Ovary (tissue), 9 donors: Measurements from ENCODE around the gene CRTAC1. TPM values are rescaled to one million over a fixed set of nuclear protein-coding genes. Genes with fewer than 3 reads are reported as not detected.

Experiments
- DNase-seq, 5 donors: peaks; one replicate each; pipeline ENCODE4 v3.0.0-alpha.2; 2019 to 2020
- H3K27ac ChIP-seq, 2 donors: fragments of 200-600 bp; one replicate each; pipeline versions ENCODE4 v1.5.1 to v1.8.0; 2019 to 2022
- H3K27me3 ChIP-seq: fragments of 200-600 bp; one replicate; pipeline ENCODE4 v1.8.0; 2022
- H3K36me3 ChIP-seq: fragments of 200-600 bp; sonication (generic); one replicate; pipeline ENCODE4 v1.5.1; 2019
- H3K4me1 ChIP-seq: one replicate; pipeline ENCODE4 v1.8.1; 2013; ENCODE audit warnings: mild to moderate bottlenecking, moderate library complexity; ENCODE audit not compliant: insufficient read depth
- H3K4me3 ChIP-seq: fragments of 200-600 bp; sonication (generic); one replicate; pipeline ENCODE4 v1.5.1; 2017
- H3K9me3 ChIP-seq, 2 donors: fragments of 200-600 bp in 1 of 2; sonication (generic) in 1 of 2; one replicate each; pipeline versions ENCODE4 v1.5.1 to v1.8.1; 2013 to 2019; ENCODE audit warnings: mild to moderate bottlenecking in 1 of 2, moderate library complexity in 1 of 2
- EP300 ChIP-seq: sonication (generic); formaldehyde crosslinking; IDR thresholded peaks from one replicate; pipeline ENCODE4 v1.6.1; 2017; ENCODE audit warnings: antibody characterized with exemption
- POLR2A ChIP-seq: fragments of 450-650 bp; IDR thresholded peaks from one replicate; pipeline ENCODE4 v1.6.1; 2017; ENCODE audit warnings: antibody characterized with exemption, mild to moderate bottlenecking, moderate library complexity
- WGBS, 3 donors: extraction: QIAGEN DNeasy Blood & Tissue Kit in 1 of 3; methylation state at CpG; one replicate each; pipeline versions ENCODE4 v1.1.5 to v1.1.7; 2013 to 2017; 5-methylcytosine and 5-hydroxymethylcytosine counted together
- intact Hi-C, 4 donors: fragments of 100-400 bp; cut with DNase I; formaldehyde crosslinking; loops; one replicate each; pipeline versions ENCODE4 v1.11.0 to v1.15.1; 2022 to 2023
- polyA plus RNA-seq, 2 donors: library from polyadenylated mRNA; stranded (reverse); fragments of 200-250 nt in 1 of 2; fragments of 350-450 nt in 1 of 2; fragmentation: Illumina TruSeq in 1 of 2; extraction: RNeasy Lipid Tissue Mini Kit (QIAGEN cat#74804) in 1 of 2; gene quantifications; one replicate each; pipeline ENCODE4 v1.2.3, GENCODE V29; 2013 to 2014
- total RNA-seq, 7 donors: library from RNA; depleted of rRNA in 2 of 7; stranded (reverse); fragments of >200 nt in 2 of 7; fragmentation: NEBNext Ultra II Directional in 3 of 7; extraction: Animal tissue kit (Norgen Biotek cat#: 25700) in 3 of 7; gene quantifications; one replicate each; pipeline versions ENCODE4 v1.1.0 to v1.2.4, GENCODE V29; 2016 to 2023
- TF ChIP-seq, protein P1 (sequence below), 3 donors: fragments of 450-650 bp in 2 of 3; fragments of 200-600 bp in 1 of 3; IDR thresholded peaks; one replicate each; pipeline versions ENCODE4 v1.5.1 to v1.8.0; 2016 to 2022; ENCODE audit warnings: antibody characterized with exemption in 3 of 3, mild to moderate bottlenecking in 1 of 3
- donor health status: DM: no; HTN: no; CAD: no; lungs with moderate emphysema.
- donor health status: DM: no; HTN: no; CAD: no.
- donor health status: Bipolar disorder and iron deficiency.
- donor health status: DM: yes; HTN: yes; CAD: no.
- donor health status: DM: no; HTN: no; CAD: no.
- donor health status: DM: yes; HTN: yes; CAD: no.

CRTAC1 gene
- total and polyA plus RNA-seq, 9 donors, result 0.13 to 19.5 (median 1.6) TPM

DNA sequence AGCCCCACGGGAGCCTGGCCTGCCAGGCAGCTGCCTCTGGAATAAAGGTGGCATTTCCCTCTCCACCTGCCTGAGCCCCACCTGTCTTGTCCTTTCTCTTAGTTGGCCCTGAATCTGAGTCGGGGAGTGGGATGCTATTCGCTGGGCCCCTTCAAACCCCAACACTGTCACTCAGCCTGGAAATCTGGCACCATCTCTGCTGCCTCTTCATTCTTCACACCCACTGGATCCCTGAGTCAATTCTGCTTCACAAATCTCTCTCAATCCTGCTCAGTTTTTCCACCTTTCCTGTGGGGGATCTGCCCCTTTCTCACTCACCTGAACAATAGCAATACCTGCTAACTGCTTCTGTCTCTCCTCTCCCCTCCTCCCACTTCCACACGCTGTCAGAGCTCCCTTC is 10.6 kb downstream of the CRTAC1 start:
- DNase-seq, result no peak
- TF ChIP-seq, protein P1, sequence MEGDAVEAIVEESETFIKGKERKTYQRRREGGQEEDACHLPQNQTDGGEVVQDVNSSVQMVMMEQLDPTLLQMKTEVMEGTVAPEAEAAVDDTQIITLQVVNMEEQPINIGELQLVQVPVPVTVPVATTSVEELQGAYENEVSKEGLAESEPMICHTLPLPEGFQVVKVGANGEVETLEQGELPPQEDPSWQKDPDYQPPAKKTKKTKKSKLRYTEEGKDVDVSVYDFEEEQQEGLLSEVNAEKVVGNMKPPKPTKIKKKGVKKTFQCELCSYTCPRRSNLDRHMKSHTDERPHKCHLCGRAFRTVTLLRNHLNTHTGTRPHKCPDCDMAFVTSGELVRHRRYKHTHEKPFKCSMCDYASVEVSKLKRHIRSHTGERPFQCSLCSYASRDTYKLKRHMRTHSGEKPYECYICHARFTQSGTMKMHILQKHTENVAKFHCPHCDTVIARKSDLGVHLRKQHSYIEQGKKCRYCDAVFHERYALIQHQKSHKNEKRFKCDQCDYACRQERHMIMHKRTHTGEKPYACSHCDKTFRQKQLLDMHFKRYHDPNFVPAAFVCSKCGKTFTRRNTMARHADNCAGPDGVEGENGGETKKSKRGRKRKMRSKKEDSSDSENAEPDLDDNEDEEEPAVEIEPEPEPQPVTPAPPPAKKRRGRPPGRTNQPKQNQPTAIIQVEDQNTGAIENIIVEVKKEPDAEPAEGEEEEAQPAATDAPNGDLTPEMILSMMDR (IDR thresholded peaks at IDR 0.05), result no peak
- TF ChIP-seq EP300, result no peak
- TF ChIP-seq POLR2A, result no peak
- H3K36me3 ChIP-seq, result no peaks in the 10 kb centered on the region
- intact Hi-C loops, result no loop called here
- H3K27ac ChIP-seq, result no peak overlapping the region
- no peaks in the 10 kb centered on the region for H3K27me3 ChIP-seq
- no peaks in the 10 kb centered on the region for H3K9me3 ChIP-seq
- WGBS, 3 donors, result 45 to 50% (median 49%) methylated on average over 4 of the region's 4 CpGs
- H3K4me1 ChIP-seq, result no peaks in the 10 kb centered on the region
- H3K4me3 ChIP-seq, result no peak overlapping the region

DNA sequence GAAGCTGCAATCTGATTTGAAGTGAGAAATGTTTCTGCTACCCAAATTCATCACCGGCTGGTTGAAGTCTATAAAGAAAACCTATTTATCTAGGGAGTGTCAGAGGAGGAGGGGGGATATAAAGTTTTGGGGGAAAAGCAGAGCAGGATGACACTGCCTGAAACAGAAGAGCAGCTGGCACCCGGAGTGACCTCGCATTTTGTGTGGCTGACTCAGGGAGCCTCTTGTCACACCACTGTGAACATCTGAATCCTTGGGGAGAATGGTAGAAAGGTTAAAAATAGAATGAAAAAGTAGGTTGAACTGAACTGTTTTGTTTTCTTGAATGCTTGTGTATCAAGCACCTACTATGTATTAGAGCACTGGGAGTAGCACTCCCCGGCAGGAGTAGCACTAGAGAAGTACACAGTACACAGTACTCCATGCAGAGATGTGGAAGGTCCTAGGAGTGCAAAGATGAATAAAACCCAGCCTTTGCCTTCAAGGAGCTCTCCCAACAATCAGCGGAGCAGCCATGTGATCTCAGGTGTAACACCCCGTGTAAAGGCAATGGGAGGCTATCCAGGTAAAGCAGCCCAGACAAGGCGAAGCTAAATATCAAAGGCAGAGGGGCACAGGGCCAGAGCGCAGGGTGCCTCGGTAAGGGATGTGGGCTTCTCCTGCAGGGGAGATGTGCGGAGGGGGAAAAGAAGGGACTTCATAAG is 13.5 kb downstream of the CRTAC1 start:
- H3K4me1 ChIP-seq, result no peaks in the 10 kb centered on the region
- H3K4me3 ChIP-seq, result no peak overlapping the region
- H3K27ac ChIP-seq, result no peak overlapping the region
- no peak for DNase-seq
- WGBS, 3 donors, result 83 to 89% (median 86%) methylated on average over 10 of the region's 10 CpGs
- intact Hi-C loops, result no loop called here
- no peaks in the 10 kb centered on the region for H3K27me3 ChIP-seq
- no peaks in the 10 kb centered on the region for H3K36me3 ChIP-seq
- H3K9me3 ChIP-seq, result no peaks in the 10 kb centered on the region
- TF ChIP-seq EP300 (no peak), POLR2A (no peak)
- TF ChIP-seq, protein P1 (IDR thresholded peaks at IDR 0.05), result no peak

DNA sequence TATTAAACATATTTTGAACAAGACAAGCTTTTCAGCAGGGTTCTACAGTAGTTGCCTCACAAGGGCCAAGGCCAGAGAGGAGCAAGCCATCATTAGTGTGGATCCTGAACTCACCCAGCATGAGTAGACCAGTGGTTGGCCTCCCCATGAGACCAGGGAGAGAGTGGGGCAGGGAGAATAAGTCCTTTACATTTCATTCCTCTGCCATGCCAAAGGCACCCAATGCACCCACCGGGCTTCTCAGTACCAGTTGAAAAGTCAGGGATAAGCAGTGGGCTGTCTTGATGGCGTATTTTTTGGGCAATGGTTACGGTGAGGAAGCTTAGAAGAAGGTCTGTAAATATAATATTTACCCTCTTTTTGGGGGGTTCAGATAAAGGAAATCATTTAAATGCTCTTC is 16.6 kb downstream of the CRTAC1 start:
- DNase-seq, result no peak
- Histone ChIP-seq H3K4me3 (no peak overlapping the region), H3K36me3 (no peaks in the 10 kb centered on the region), H3K27ac (no peak overlapping the region), H3K27me3 (no peaks in the 10 kb centered on the region), H3K9me3 (no peaks in the 10 kb centered on the region), H3K4me1 (no peaks in the 10 kb centered on the region)
- TF ChIP-seq POLR2A (no peak), EP300 (no peak)
- TF ChIP-seq, protein P1 (IDR thresholded peaks at IDR 0.05), result no peak
- 92 to 94% (median 93%) methylated on average over 3 of the region's 3 CpGs for WGBS, 3 donors
- intact Hi-C loops, result no loop called here

DNA sequence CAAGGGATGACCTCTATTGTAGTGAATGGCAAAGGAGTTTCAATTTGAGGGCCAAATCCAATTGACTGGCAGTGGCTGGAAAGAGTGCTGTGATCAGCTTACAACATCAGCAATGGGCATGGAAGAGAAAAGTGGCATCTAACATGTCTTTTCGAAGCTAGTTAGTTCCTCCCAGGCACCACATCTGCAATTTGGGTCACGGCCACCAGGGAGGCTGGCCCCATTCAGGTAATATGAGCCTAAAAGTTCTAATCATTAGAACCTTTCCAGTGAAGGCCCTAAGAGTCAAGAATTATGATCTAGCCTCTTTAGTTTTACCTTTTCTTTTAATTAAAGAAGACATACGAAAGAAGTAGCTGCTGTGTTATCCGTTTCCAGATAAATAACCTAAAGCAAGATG is 17.3 kb downstream of the CRTAC1 start:
- TF ChIP-seq EP300 (no peak), POLR2A (no peak)
- TF ChIP-seq, protein P1 (IDR thresholded peaks at IDR 0.05), result no peak
- H3K9me3 ChIP-seq, result no peaks in the 10 kb centered on the region
- intact Hi-C loops, result no loop called here
- H3K27me3 ChIP-seq, result no peaks in the 10 kb centered on the region
- no peak overlapping the region for H3K4me3 ChIP-seq
- H3K4me1 ChIP-seq, result no peaks in the 10 kb centered on the region
- 61 to 72% (median 61%) methylated on average over 4 of the region's 4 CpGs for whole genome bisulfite sequencing, 3 donors
- no peaks in the 10 kb centered on the region for H3K36me3 ChIP-seq
- no peak overlapping the region for H3K27ac ChIP-seq
- DNase-seq, result no peak
